Measurements from ENCODE around the gene PLEKHA4.
"Not testable (repeated sequence)": the region's sequence is repeated elsewhere in the genome, so short reads cannot be mapped to it uniquely, and the experiment has no call there.

Gene PLEKHA4

DNA sequence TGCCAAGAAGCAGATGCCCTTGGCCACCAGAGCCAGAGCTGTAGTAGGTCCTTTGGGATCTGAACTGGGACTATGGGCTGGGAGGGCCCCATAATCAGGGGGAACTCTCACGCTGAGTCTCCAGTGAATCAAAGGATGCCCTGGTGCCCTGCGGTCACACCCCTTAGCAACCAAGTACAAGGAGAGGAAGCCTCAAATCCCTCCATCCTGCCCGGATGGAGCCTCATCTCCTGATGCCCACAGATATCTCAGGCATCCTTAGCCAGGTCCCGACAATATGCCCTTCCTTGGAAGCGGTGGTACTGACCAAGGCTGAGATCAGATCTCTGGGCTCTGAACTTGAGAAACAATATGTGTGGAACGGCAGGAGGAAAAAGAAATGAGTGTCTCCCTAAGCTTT, 1.7 kb downstream of the PLEKHA4 start:
- no peak for DNase-seq (ENCODE audit: low spot score)

DNA sequence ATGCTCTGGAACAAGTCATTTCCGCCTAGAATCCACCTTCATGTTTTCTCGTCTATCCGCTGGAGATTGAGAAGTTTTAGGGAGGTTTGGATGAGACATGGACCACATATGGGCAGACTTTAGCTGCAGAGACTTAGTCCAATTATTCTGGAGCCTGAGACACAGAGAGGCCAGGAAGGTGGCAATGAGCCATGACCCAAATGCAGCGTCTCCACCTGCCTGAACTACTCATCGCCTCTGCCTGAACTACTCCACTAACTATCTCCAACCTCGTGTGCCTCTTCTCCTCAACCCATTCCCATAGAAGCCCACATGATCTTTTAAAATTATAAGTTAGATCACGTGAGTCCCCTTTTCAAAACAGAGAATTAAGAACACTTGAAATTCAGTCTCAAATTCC, 5.6 kb downstream of the PLEKHA4 start:
- no peak for DNase-seq (ENCODE audit: low spot score)

DNA sequence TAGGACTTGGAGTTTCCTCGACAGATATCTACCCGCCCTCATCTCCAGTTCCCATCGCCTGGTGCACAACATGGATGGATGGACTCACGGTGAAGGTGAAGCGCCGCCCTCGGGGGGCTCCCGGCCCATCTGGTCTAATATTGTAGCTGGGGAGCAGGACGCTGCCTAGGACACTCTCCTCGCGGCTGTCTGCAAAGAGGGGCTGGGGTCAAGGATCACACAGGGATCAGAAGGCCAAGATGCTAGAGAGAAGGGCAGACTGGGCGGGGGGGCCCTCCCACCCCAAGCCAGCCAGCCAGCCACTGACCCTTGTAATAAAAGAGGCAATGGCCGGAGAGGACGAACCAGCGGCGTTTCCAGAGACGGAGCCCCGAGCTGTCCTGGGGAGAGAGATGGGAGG, 7.1 kb downstream of the PLEKHA4 start:
- no peak for DNase-seq (ENCODE audit: low spot score)

DNA sequence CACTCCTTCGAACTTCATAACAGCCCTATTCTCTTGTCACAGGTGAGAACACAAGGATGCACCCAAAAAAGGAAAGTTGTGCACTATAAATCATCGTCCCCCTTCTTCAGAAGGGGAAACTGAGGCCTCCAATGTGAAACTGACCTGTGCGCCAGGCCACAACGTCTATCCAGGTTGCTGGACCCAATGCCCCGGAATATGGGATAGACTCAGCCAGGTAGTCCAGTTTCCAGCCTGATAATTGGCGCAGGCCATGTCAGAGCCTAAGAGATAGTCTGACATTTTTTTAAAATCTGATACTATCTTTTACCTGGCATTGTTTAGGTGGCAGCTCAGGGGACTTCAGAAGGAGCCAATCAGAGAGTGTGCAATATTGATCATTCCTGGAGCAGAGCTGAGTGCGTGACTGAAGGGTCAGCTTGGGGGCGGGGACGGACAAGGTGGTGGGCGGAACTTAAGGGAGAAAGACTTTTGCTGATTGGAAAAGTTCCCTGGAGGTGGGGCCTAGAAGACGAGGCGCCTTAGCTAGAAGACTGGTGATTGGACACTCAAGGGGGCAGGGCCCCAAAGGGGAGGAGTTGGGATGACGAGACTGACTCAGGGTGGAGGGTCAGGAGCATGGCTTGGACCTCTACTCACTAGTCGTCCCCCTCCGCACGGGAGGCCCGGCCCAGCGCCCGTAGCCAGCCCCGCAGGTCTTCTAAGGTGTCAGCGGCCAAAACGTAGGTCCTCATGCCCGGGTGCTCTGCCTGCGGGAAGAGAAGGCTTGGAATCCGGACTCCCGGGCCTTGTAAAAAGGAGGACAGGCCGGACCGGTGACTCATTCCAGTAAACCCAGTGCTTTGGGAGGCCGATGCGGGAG, 8.5 kb downstream of the PLEKHA4 start:
- DNase-seq (ENCODE audit: low spot score) = no peak

DNA sequence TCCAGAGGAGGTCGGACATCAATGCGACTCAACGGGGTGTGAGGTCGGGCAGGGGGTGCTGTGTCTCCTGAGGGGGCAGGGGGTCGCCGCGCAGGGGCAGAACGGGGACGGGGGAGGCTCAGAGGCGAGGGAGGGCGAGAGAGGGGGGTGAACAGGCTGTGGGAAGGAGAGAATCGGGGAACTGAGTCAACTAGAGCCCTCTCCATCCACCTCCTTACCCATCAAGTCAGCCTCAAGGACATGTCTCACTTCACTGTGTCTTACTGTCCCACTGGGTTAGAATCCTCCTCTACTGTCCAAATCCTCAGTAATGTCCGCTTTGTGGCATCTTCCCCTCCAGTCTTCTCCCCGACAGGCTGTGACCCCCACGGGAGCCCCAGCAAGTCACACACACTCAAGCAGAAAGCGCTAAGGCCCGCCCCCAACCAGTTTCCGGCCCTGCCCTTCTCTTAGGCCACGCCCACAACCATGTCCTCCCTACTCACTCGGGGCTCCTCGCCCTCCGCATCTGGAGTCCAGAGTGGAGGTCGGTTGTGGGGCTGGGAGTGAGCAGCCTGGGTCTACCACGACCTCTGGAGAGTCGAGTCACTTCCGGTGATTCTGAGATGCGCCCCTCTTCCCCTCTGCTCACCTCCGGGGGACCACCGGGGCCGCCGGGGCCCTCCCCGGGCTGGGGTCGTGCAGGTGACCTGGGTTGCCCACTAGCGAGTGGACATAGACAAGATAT, 9.3 kb downstream of the PLEKHA4 start:
- no peak for DNase-seq (ENCODE audit: low spot score)

DNA sequence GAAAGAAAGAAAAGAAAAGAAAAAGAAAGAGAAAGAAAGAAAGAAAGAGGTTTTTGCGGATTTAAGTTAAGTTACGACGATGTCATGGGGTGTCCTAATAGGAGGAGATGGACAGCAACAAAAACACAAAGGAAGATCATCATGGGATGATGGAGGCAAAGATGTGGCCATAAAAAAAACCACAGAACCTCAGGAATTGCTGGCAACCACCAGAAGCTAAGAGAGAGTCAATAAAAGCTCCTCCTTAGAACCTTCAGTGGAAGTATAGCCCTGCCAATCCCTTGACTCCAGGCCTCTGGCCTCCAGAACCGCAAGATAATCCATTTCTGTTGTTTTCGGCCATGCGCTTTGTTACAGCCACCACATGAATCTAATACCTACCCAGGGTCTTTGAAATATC, 11.5 kb downstream of the PLEKHA4 start:
- no peak for DNase-seq (ENCODE audit: low spot score)

DNA sequence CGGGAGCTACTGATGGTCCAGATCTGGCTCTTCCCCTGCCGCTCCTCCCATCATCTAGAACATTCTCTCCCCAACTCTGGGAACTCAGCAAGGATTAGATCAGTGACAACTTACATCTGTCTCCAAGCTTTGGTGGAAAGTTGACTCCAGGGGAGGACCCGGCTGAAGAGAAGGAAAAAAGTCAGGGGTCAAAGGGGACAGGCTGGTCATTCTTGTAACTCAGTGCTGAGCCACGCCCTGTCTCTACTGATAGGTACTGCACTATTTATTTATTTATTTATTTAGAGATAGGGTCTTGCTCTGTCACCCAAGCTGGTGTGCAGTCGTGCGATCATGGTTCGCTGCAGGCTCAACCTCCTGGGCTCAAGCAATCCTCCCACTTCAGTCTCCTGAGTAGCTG, 14.3 kb downstream of the PLEKHA4 start:
- no peak for DNase-seq (ENCODE audit: low spot score)

DNA sequence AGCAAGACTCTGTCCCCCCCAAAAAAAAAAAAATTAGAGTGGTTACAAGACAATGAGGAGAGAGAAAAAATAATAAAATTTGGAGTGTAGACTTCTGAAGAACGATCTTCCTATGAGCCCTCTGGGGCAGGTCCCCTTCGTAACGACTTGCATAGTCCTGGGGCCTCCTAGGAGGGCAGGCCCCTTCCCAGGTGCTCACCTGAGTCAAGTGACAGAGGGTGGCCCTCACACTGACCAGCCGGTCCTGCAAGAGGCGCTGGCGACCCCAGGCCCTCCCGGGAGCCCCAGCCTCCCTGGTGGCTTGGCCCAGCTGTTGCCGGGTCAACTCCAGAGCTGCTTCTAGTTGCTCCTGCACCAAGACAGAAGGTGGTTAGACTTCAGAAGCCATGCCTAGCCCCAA, 14.9 kb downstream of the PLEKHA4 start:
- DNase-seq (ENCODE audit: low spot score) = no peak

DNA sequence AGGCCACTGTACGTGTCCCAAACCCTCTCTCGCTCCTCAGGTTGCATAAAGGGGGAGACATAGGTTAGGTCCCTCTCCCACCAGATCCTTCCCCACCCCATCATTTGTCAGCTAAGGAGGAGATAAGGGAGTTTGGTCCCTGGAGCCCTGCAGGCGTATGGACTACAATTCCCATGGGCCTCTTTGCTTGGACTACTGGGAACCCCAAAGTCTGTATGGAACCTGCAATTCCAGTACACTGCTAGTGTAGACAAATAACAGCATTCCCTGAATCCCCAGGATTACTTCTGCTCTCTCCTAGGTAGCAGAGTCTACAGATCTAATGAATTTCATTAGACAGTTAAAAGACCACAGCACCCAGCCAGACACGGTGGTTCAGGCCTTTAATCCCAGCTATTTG, 16.1 kb downstream of the PLEKHA4 start:
- DNase-seq (ENCODE audit: low spot score) = no peak

DNA sequence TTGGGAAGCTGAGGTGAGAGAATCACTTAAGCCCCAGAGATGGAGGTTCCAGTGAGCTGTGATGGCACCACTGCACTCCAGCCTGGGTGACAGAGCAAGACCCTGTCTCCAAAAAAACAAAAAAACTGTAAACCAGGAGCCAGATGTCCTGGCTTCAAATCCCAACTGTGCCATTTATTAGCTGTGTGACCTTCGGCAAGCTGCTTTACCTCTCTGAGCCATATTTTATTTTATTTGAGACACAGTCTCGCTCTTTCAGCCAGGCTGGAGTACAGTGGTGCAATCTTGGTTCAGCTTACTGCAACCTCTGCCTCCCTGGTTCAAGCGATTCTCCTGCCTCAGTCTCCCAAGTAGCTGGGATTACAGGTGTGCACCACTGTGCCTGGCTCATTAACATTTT, 21.8 kb downstream of the PLEKHA4 start:
- not testable (repeated sequence) for DNase-seq (ENCODE audit: low spot score)

DNA sequence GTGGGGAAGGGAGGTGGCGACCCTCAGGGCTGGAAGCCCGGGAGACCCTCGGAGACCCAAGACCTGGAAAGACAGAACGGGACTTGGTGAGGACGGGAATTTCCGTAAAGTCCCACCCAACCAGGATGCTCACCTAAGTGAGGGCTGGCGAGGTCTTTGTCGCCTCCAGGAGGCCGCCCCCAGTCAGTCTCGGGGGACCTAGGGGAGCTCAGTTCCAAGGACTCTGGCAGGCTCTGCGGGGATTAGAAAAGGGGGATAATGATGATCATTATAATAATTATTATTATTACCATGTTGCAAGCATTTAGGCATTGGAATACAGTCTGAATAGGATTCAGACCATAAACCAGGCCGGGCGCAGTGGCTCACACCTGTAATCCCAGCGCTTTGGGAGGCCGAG, 23.0 kb downstream of the PLEKHA4 start:
- no peak for DNase-seq (ENCODE audit: low spot score)

DNA sequence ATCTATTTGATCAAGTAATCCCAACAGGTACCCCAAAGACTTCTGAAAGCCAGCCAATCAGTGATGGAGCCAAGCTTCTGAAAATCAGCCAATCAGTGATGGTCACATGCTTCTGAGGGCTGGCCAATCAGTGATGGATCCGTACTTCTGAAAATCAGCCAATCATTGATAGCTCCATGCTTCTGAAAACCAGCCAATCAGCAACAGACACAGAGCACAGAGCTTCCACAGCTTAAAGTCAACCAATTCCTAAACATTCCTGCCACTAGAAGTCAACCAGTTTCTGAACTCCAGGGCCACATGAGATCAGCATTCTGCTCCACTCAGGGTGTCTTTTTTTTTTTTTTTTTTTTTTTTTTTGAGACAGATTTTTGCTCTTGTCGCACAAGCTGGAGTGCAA, 23.9 kb downstream of the PLEKHA4 start:
- peak; percentile 74 for DNase-seq (ENCODE audit: low spot score)

DNA sequence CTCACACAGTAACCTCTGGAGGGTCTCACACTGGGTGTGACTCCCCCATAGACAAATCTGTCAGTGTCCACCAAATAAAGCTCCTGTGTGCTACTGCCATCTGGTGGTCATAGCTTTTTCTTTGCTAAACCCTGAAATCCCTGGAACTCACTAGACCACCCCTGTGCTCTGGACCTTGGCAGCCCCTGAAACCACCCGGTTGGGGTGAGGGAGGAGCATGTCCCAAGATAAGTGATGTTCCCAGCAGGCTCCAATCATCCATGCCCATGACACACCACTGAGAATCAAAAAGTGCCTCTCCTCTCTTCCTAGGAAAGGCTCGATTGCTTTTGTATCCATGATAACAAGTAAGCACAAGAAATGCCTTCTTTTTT, 25.6 kb downstream of the PLEKHA4 start:
- DNase-seq (ENCODE audit: low spot score) = peak; percentile 55

DNA sequence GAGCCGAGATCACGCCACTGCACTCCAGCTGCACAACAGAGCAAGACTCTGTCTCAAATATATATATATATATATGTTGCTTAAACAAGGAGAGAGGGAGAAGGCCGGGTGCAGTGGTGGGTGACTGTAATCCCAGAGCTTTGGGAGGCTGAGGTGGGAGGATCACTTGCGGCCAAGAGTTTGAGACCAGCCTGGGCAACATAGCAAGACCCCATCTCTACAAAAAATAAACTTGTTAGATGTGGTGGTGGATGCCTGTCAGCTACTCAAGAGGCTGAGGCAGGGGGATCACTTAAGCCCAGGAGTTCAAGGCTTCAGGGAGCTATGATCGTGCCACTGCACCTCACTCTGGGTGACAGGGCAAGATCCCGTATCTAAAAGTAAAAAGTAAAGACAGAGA, 26.8 kb downstream of the PLEKHA4 start:
- no peak for DNase-seq (ENCODE audit: low spot score)

DNA sequence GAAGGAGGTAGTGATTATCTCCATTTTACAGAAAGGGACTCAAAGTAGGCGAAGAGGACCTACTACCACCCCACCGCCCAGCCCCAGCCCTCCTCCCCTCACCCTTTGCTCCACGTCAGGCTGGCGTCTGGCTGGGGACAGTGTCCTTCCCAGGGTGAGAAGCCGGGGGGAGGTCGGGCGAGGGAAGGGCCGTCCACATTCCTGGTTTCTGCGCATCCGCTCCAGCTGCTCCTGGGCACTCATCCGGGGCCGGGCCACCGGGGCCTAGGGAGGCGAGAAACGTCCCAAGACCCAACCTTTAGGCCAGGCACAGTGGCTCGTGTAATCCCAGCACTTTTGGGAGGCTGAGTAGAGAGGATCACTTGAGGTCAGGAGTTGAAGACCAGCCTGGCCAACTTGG, 27.4 kb downstream of the PLEKHA4 start:
- no peak for DNase-seq (ENCODE audit: low spot score)

DNA sequence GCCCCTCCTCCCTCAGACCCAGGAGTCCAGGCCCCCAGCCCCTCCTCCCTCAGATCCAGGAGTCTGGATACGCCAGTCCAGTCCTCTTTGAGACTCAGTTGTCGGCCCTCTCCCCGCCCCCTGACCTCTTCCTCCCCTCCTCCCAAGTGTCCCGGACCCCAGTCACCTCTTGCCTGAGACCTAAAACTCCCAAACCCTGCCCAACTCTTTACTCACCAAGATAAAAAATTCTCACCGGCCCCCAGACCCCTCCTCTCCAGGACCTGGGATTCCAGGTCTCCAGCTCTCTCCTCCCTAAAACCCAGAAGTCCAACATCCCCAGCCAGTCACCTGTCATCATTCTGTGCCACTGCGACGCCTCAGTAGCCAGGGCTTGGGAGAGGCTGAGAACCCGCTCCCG, 30.7 kb downstream of the PLEKHA4 start:
- no peak for DNase-seq (ENCODE audit: low spot score)

DNA sequence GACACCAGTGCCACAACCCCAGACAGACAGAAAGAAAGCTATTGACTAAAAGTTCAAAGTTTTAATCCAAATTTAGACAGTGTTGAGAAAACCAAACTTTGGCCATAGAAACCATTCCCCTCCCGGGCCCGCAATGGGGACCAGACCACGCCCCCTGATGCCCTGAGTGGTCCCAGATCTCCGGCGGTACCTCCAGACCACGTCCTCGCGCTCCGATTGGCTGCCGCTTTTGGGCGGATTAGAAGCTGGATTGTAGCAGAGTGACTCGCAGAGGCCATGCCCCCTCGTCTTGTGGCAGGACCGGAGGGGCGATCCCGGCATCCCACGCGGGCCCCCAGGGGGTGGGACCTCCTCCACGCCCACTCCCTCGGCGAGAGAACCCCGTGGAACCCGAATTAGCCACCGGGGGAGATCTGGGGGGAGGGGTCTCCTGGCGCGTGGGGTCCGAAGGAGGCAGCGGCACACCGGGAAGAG, 31.3 kb downstream of the PLEKHA4 start:
- peak; percentile 24 for DNase-seq (ENCODE audit: low spot score)

DNA sequence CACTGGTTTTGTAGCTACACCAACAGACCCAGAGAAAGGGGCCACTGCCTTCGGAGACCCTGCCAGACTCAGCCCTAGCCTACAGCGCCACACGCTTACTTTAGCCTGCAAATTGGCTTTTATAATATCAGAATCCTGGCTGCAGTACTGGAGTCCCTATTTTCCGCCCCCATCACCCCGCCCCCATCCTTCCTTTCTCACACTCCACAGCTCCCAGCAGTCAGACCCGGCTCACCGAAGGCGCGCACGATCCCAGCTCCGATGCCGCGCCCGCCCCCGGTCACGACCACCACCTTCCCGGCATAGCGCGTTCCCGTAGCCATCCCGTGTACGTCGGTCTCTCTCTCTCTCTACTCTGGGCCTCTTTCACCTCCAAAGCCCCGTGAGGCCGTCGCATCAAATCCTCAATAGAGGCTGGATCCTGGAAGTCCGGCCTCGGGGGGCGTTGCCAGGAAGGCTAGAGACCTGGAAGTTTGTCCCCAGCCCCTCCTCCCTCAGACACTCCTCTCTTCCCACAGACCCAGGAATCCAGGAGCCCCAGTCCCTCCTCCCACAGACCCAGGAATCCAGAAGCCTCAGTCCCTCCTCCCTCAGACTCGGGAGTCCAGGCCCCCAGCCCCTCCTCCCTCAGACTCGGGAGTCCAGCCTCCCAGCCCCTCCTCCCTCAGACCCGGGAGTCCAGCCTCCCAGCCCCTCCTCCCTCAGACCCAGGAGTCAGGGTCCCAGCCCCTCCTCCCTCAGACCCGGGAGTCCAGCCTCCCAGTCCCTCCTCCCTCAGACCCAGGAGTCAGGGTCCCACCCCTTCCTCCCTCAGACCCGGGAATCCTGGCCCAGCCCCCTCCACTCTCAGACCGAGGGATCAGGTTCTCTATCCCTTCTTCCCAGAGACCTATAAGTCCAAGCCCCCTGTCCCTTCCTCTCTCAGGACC, 32.1 kb downstream of the PLEKHA4 start, which contains the start of gene HSD17B14:
Gene HSD17B14 (minus strand): TSS at position 403 of the 929 bp plus-strand sequence. CDS start 80 bp downstream, at position 323.
- DNase-seq (ENCODE audit: low spot score) = no peak

DNA sequence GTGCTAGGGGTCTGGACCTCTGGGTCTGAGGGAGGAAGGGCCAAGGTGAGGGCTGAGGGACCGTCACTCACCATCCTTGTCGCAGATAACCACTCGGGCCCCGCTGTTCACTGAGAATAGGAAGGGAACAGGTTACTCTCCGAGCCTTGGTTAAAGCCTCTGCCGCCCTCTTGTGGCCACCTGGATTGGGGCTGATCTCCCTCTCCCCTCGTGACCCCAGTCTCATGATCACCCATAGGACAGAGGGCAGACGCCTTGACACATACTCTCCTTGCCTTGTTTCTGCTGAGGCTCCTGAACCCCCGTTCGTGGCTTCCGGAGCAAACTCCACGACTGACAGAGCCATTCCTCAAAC, 32.7 kb downstream of the PLEKHA4 start:
- DNase-seq (ENCODE audit: low spot score) = peak; percentile 84

DNA sequence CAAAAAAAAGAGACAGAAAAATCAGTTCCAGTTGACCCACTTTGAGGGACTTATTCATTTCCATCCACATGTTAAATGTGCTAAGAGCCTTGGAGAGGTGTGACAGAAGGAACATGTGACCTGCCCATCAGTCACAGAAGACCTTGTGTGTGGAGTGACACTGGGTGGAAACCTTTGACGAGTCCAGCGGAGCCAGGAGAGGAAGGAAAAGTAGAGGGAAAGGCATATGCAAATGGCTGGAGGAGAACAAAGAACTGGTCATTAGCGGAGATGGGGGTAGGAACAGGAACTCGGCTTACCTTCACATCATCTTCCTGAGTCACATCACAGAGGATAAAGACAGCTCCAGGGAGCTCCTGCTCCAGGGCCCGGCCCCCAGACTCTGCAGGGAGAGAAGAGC, 34.4 kb downstream of the PLEKHA4 start:
- no peak for DNase-seq (ENCODE audit: low spot score)

DNA sequence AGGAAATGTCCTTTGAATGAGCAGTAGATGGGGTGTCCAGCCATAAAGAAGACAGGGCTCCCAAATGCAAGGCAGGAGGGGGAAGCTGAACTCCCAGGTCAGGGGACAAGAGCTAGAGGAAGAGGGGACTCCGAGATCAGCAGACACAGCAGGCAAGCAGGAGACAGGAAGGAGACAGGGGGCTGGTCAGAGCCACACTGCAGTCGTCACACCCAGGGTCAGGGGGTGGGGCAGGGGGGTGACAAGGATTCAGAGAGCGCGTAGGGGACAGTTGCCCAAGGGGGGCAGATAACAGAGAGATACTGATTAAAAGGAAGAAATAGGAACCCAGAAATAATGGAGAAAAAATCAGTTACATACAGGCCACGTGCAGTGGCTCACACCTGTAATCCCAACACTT, 35.4 kb downstream of the PLEKHA4 start:
- no peak for DNase-seq (ENCODE audit: low spot score)

DNA sequence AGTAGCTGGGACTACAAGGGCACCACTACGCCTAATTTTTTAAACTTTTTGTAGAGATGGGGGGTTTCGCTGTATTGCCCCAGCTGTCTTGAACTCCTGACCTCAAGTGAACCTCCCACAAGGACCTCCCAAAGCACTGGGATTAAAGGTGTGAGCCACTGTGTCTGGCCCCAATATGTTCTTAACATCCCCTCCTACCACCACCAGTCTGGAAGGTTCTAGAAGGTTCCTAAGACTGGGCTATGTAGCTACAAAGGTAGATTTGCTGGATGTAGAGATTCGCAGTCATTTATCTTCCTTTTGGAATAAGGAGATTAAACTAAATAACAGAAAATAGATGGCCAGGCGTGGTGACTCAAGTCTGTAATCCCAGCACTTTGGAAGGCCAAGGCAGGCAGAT, 37.5 kb downstream of the PLEKHA4 start:
- no peak for DNase-seq (ENCODE audit: low spot score)

Measured in hepatic stellate cell (primary cell).